Gastrocnemius medialis (tissue), 4 donors: ENCODE measurements around the gene POLR3H.

ENCODE experiments used
- CTCF ChIP-seq, 5 experiments: fragments of 450-650 bp in 3 of 5; fragments of 200-600 bp in 2 of 5; sonication (generic) in 2 of 5; IDR thresholded peaks in 4 of 5; conservative IDR thresholded peaks in 1 of 5; 1 replicate in 4 of 5; 2 replicates in 1 of 5; pipeline ENCODE4 v1.5.1; 2016 to 2019; ENCODE audit warnings: antibody characterized with exemption in 5 of 5, mild to moderate bottlenecking in 3 of 5, moderate library complexity in 3 of 5
- POLR2A ChIP-seq, 2 donors: fragments of 450-650 bp; IDR thresholded peaks; one replicate each; pipeline ENCODE4 v1.6.1; 2017; ENCODE audit warnings: antibody characterized with exemption in 2 of 2, mild to moderate bottlenecking in 2 of 2, moderate library complexity in 2 of 2

- no peak for TF ChIP-seq CTCF (IDR thresholded peaks at IDR 0.05 in 4 of 5, conservative IDR thresholded peaks at IDR 0.05 in 1 of 5)
- TF ChIP-seq POLR2A (IDR thresholded peaks at IDR 0.05), result no peak
Observed at GRCh38 chr22:41504397-41504796, 39.9 kb downstream of the POLR3H start.
